GM21526 (cell line): ENCODE measurements around the gene YEATS2.
"Not testable (repeated sequence)": the region's sequence is repeated elsewhere in the genome, so short reads cannot be mapped to it uniquely, and the experiment has no call there.

Source experiments
- ATAC-seq: cut with Tn5 transposase; IDR thresholded peaks from one replicate; pipeline ENCODE4 v1.9.1; 2021; ENCODE audit warnings: moderate library complexity; ENCODE audit not compliant: unreplicated experiment, low FRiP score

Gene YEATS2

GRCh38 chr3:183711516-183711915, 13.9 kb downstream of the YEATS2 start:
- no peak for ATAC-seq

GRCh38 chr3:183714622-183715021, 17.0 kb downstream of the YEATS2 start:
- ATAC-seq: no peak

- no peak for ATAC-seq
Measured at GRCh38 chr3:183718012-183718411, 20.4 kb downstream of the YEATS2 start.

- no peak for ATAC-seq
Measured at GRCh38 chr3:183725387-183725786, 27.8 kb downstream of the YEATS2 start.

- ATAC-seq: no peak
Measured at GRCh38 chr3:183728204-183728603, 30.6 kb downstream of the YEATS2 start.

GRCh38 chr3:183730361-183730760, 32.8 kb downstream of the YEATS2 start:
- no peak for ATAC-seq

GRCh38 chr3:183731611-183732010, 34.0 kb downstream of the YEATS2 start:
- no peak for ATAC-seq

- ATAC-seq: no peak
Measured at GRCh38 chr3:183733553-183733952, 36.0 kb downstream of the YEATS2 start.

- ATAC-seq: no peak
Measured at GRCh38 chr3:183734750-183735494, 37.3 kb downstream of the YEATS2 start.

GRCh38 chr3:183737116-183737515, 39.5 kb downstream of the YEATS2 start:
- ATAC-seq: no peak

GRCh38 chr3:183740154-183740553, 42.6 kb downstream of the YEATS2 start:
- ATAC-seq: not testable (repeated sequence)

GRCh38 chr3:183743231-183743630, 45.6 kb downstream of the YEATS2 start:
- no peak for ATAC-seq

GRCh38 chr3:183745300-183746098, 47.9 kb downstream of the YEATS2 start:
- no peak for ATAC-seq

GRCh38 chr3:183754052-183754451, 56.5 kb downstream of the YEATS2 start:
- no peak for ATAC-seq

GRCh38 chr3:183762304-183762703, 64.7 kb downstream of the YEATS2 start:
- no peak for ATAC-seq

- no peak for ATAC-seq
Measured at GRCh38 chr3:183764847-183765731, 67.5 kb downstream of the YEATS2 start.

GRCh38 chr3:183766107-183766506, 68.5 kb downstream of the YEATS2 start:
- ATAC-seq: no peak

- ATAC-seq: no peak
Measured at GRCh38 chr3:183766745-183767606, 69.4 kb downstream of the YEATS2 start.

GRCh38 chr3:183768114-183768513, 70.5 kb downstream of the YEATS2 start:
- ATAC-seq: no peak

- ATAC-seq: no peak
Measured at GRCh38 chr3:183769453-183769852, 71.9 kb downstream of the YEATS2 start.
